Motor neuron (in vitro differentiated cells): ENCODE data around the gene GMCL2. TPM values are rescaled to one million over a fixed set of nuclear protein-coding genes. Genes with fewer than 3 reads are reported as not detected.
"Not testable (repeated sequence)": the region's sequence is repeated elsewhere in the genome, so short reads cannot be mapped to it uniquely, and the experiment has no call there.

Experiments used
- ATAC-seq, 8 experiments: fragments of 200-7000 bp; cut with Tn5 transposase; replicated peaks in 6 of 8; 2 replicates each; pipeline ENCODE4 v1.8.0; 2021; ENCODE audit warnings: mild to moderate bottlenecking in 8 of 8, moderate library complexity in 8 of 8
- H3K27ac ChIP-seq, 2 donors: fragments of 250-450 bp; sonication (Bioruptor Pico); 2 replicates each; pipeline ENCODE4 v1.9.0; 2021; ENCODE audit warnings: antibody characterized with exemption in 2 of 2, mild to moderate bottlenecking in 2 of 2, moderate library complexity in 1 of 2
- H3K4me1 ChIP-seq, 2 donors: fragments of 250-450 bp; sonication (Bioruptor Pico); replicated peaks in 1 of 2; 2 replicates each; pipeline ENCODE4 v1.6.1; 2021; ENCODE audit warnings: antibody characterized with exemption in 2 of 2, mild to moderate bottlenecking in 2 of 2, moderate library complexity in 1 of 2
- H3K4me3 ChIP-seq, 5 donors: fragments of 250-450 bp; sonication (Bioruptor Pico); 2 replicates each; pipeline ENCODE4 v1.9.0; 2021; ENCODE audit warnings: antibody characterized with exemption in 5 of 5, mild to moderate bottlenecking in 5 of 5, moderate library complexity in 4 of 5
- WGBS, 10 experiments: fragments of 450-650 bp; shearing (Covaris generic); methylation state at CpG; one replicate each; pipeline ENCODE4 v1.0.0; 2022; 5-methylcytosine and 5-hydroxymethylcytosine counted together
- in situ Hi-C, 9 experiments: fragments of 400-800 bp; cut with MboI; loops; one replicate each; pipeline ENCODE4 v1.15.0; 2021; ENCODE audit warnings: low sequenced_read_pairs in 9 of 9, low pct_unique_long_range_greater_than_20kb in 2 of 9; ENCODE audit not compliant: unreplicated experiment in 9 of 9
- total RNA-seq, 8 experiments: library from RNA; unstranded; fragments of 300-600 nt; gene quantifications; 2 replicates each; pipeline versions ENCODE4 v1.2.3 to v1.2.4, GENCODE V29; 2022

GMCL2 gene
- total RNA-seq, 8 experiments from 2014 or later, result 0.08 to 0.24 (median 0.14) TPM; not detected in 5

- in situ Hi-C loops, result no loop called here
- no peak overlapping the region for H3K4me3 ChIP-seq
- 53 to 100% (median 73%) methylated on average over 1 to 8 of the region's 12 CpGs; no CpG with 5 or more reads in 2 of the 10 experiments for WGBS, 10 experiments
- no peaks in the 10 kb centered on the region for H3K4me1 ChIP-seq
- no peak for ATAC-seq
- no peak overlapping the region for H3K27ac ChIP-seq
These were observed 12.6 kb upstream of the GMCL2 start for GRCh38 chr5:178199581-178200434.

GRCh38 chr5:178198706-178199105, 11.5 kb upstream of the GMCL2 start:
- H3K27ac ChIP-seq, result no peak overlapping the region
- H3K4me3 ChIP-seq, result no peak overlapping the region
- no peaks in the 10 kb centered on the region for H3K4me1 ChIP-seq
- in situ Hi-C loops, result no loop called here
- no peak for ATAC-seq
- 80 to 100% (median 90%) methylated on average over 2 to 7 of the region's 11 CpGs; no CpG with 5 or more reads in 3 of the 10 experiments for WGBS, 10 experiments

- H3K27ac ChIP-seq, ATAC-seq, H3K4me3 ChIP-seq, in situ Hi-C loops, H3K4me1 ChIP-seq: not testable (repeated sequence)
- 77 to 100% (median 95%) methylated on average over 1 to 5 of the region's 11 CpGs; no CpG with 5 or more reads in 3 of the 10 experiments for WGBS, 10 experiments
These were observed 11.0 kb upstream of the GMCL2 start for GRCh38 chr5:178198151-178198550.

GRCh38 chr5:178196986-178197385, 9.8 kb upstream of the GMCL2 start:
- WGBS, 10 experiments, result 0 to 79% (median 59%) methylated on average over 1 to 8 of the region's 8 CpGs; no CpG with 5 or more reads in 4 of the 10 experiments
- H3K4me3 ChIP-seq, result no peak overlapping the region
- no peak overlapping the region for H3K27ac ChIP-seq
- H3K4me1 ChIP-seq, result no peaks in the 10 kb centered on the region
- peak in 2 of 8 experiments; percentile 14 to 23 for ATAC-seq
- in situ Hi-C loops, result no loop called here

GRCh38 chr5:178196281-178196812, 9.2 kb upstream of the GMCL2 start:
- in situ Hi-C loops, result no loop called here
- no peak overlapping the region for H3K4me3 ChIP-seq
- no peaks in the 10 kb centered on the region for H3K4me1 ChIP-seq
- no peak overlapping the region for H3K27ac ChIP-seq
- peak in 2 of 8 experiments; percentile 41 to 50 for ATAC-seq
- WGBS, 10 experiments, result 56 to 100% (median 80%) methylated on average over 1 to 4 of the region's 7 CpGs; no CpG with 5 or more reads in 1 of the 10 experiments

- peak in 3 of 8 experiments; percentile 17 to 59 (median 54) for ATAC-seq
- Histone ChIP-seq H3K4me3 (no peak overlapping the region), H3K4me1 (no peaks in the 10 kb centered on the region), H3K27ac (no peak overlapping the region)
- in situ Hi-C loops, result no loop called here
- 0 to 86% (median 53%) methylated on average over 1 to 5 of the region's 7 CpGs; no CpG with 5 or more reads in 2 of the 10 experiments for WGBS, 10 experiments
These were observed 6.9 kb upstream of the GMCL2 start for GRCh38 chr5:178194026-178194425.

- Histone ChIP-seq H3K27ac (no peak overlapping the region), H3K4me3 (no peak overlapping the region), H3K4me1 (no peaks in the 10 kb centered on the region)
- WGBS, 10 experiments, result 10 to 85% (median 66%) methylated on average over 1 to 4 of the region's 8 CpGs; no CpG with 5 or more reads in 5 of the 10 experiments
- ATAC-seq, result peak in 3 of 8 experiments; percentile 28 to 49 (median 38)
- in situ Hi-C loops, result no loop called here
These were observed 6.2 kb upstream of the GMCL2 start for GRCh38 chr5:178193251-178193809.

- in situ Hi-C loops, result no loop called here
These were observed 5.6 kb upstream of the GMCL2 start for GRCh38 chr5:178192787-178193186.

GRCh38 chr5:178192244-178192643, 5.1 kb upstream of the GMCL2 start:
- in situ Hi-C loops, result no loop called here
- H3K27ac ChIP-seq, result no peak overlapping the region

More at GRCh38 chr5:178192787-178193186, 5.6 kb upstream of the GMCL2 start:
- Histone ChIP-seq H3K27ac (no peak overlapping the region), H3K4me1 (no peaks in the 10 kb centered on the region), H3K4me3 (no peak overlapping the region)
- no peak for ATAC-seq
- 65 to 100% (median 79%) methylated on average over 1 to 6 of the region's 7 CpGs for WGBS, 10 experiments

GRCh38 chr5:178191661-178192060, 4.5 kb upstream of the GMCL2 start:
- H3K4me1 ChIP-seq, result no peaks in the 10 kb centered on the region
- ATAC-seq, result no peak
- in situ Hi-C loops, result no loop called here
- 67 to 93% (median 79%) methylated on average over 1 to 4 of the region's 4 CpGs; no CpG with 5 or more reads in 3 of the 10 experiments for WGBS, 10 experiments
- no peak overlapping the region for H3K4me3 ChIP-seq
- H3K27ac ChIP-seq, result no peak overlapping the region

More at GRCh38 chr5:178192244-178192643, 5.1 kb upstream of the GMCL2 start:
- Histone ChIP-seq H3K4me1 (no peaks in the 10 kb centered on the region), H3K4me3 (no peak overlapping the region)
- WGBS, 10 experiments, result 38 to 100% (median 84%) methylated on average over 1 to 2 of the region's 2 CpGs; no CpG with 5 or more reads in 1 of the 10 experiments
- no peak for ATAC-seq

- ATAC-seq, result no peak
- H3K4me1 ChIP-seq, result no peaks in the 10 kb centered on the region
These were observed 2.3 kb upstream of the GMCL2 start for GRCh38 chr5:178189433-178189832.

GRCh38 chr5:178186427-178186826, 744 bp downstream of the GMCL2 start:
- Histone ChIP-seq H3K27ac (no peak overlapping the region), H3K4me1 (no peaks in the 10 kb centered on the region), H3K4me3 (no peak overlapping the region)
- no peak for ATAC-seq
- WGBS, 10 experiments, result 13 to 94% (median 65%) methylated on average over 1 to 6 of the region's 6 CpGs
- in situ Hi-C loops, result no loop called here

More at GRCh38 chr5:178189433-178189832, 2.3 kb upstream of the GMCL2 start:
- no peak overlapping the region for H3K27ac ChIP-seq
- in situ Hi-C loops, result no loop called here
- no peak overlapping the region for H3K4me3 ChIP-seq
- WGBS, 10 experiments, result 54 to 100% (median 73%) methylated on average over 1 to 2 of the region's 2 CpGs; no CpG with 5 or more reads in 5 of the 10 experiments
